ENCODE data around the gene ASIC2.

DNA sequence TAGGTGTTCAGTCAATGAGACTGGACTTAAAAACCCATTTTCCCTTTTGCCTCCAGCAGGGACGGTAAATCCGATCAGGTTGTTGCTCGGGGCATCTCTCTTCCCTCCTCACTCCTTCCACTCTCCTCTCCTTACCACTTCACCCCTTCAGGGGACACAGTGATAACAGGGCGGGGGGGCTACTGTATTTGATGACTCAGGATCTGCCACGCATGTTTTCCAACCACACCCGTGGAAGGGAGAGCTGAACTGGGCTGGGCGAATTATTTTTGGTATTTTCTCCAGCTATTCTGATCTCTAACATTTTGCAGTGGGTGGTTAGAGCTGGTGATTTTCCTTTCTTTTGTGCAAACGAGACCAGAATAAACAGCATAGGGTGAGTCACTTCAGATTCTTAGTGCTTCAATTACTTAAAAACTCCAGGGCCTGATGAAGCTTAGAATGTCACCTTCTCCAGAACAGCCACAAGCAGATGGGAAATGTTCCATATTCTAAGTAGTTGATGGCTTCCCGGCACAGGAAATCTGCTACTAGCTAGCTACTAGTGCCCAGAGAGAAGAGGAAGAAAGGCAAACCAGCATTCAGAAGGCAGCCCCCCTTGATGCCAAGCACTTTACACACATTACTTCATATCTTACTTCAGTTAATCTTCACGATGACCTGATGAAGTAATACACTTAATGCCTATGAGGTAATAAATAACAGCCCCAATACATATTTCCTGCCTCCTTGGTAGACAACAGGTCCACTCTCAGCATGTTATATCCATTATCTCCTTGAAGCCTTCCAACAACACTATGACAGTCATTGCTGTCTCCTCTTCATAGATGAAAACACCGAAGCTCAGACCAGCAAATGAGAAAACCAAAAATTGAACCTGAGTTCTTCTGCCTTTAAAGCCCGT, 74.1 kb downstream of the ASIC2 start:
- TF ChIP-seq, protein P1, sequence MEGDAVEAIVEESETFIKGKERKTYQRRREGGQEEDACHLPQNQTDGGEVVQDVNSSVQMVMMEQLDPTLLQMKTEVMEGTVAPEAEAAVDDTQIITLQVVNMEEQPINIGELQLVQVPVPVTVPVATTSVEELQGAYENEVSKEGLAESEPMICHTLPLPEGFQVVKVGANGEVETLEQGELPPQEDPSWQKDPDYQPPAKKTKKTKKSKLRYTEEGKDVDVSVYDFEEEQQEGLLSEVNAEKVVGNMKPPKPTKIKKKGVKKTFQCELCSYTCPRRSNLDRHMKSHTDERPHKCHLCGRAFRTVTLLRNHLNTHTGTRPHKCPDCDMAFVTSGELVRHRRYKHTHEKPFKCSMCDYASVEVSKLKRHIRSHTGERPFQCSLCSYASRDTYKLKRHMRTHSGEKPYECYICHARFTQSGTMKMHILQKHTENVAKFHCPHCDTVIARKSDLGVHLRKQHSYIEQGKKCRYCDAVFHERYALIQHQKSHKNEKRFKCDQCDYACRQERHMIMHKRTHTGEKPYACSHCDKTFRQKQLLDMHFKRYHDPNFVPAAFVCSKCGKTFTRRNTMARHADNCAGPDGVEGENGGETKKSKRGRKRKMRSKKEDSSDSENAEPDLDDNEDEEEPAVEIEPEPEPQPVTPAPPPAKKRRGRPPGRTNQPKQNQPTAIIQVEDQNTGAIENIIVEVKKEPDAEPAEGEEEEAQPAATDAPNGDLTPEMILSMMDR (IDR thresholded peaks at IDR 0.05; ENCODE audit: insufficient read depth, low read length) = no peak
- TF ChIP-seq GABPA (IDR thresholded peaks at IDR 0.05; ENCODE audit: low read depth) (no peak), POLR2AphosphoS5 (IDR thresholded peaks at IDR 0.05; ENCODE audit: low read depth) (no peak), SPI1 (IDR thresholded peaks at IDR 0.05; ENCODE audit: borderline replicate concordance, low read depth) (no peak)
- TF ChIP-seq, protein P2, sequence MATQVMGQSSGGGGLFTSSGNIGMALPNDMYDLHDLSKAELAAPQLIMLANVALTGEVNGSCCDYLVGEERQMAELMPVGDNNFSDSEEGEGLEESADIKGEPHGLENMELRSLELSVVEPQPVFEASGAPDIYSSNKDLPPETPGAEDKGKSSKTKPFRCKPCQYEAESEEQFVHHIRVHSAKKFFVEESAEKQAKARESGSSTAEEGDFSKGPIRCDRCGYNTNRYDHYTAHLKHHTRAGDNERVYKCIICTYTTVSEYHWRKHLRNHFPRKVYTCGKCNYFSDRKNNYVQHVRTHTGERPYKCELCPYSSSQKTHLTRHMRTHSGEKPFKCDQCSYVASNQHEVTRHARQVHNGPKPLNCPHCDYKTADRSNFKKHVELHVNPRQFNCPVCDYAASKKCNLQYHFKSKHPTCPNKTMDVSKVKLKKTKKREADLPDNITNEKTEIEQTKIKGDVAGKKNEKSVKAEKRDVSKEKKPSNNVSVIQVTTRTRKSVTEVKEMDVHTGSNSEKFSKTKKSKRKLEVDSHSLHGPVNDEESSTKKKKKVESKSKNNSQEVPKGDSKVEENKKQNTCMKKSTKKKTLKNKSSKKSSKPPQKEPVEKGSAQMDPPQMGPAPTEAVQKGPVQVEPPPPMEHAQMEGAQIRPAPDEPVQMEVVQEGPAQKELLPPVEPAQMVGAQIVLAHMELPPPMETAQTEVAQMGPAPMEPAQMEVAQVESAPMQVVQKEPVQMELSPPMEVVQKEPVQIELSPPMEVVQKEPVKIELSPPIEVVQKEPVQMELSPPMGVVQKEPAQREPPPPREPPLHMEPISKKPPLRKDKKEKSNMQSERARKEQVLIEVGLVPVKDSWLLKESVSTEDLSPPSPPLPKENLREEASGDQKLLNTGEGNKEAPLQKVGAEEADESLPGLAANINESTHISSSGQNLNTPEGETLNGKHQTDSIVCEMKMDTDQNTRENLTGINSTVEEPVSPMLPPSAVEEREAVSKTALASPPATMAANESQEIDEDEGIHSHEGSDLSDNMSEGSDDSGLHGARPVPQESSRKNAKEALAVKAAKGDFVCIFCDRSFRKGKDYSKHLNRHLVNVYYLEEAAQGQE (IDR thresholded peaks at IDR 0.05; ENCODE audit: insufficient replicate concordance, low read depth) = no peak

Measured in HL-60 (cell line).